Stimulated activated naive CD8-positive, alpha-beta T cell treated with anti-CD3 and anti-CD28 coated beads, Interleukin-15, Interleukin-2, amounts not matched to agents 100 U/mL and 50 U/mL, for 24 hours (primary cell): Measurements from ENCODE around the gene FARP1.
A peak's percentile ranks its signal among the peaks of the same experiment; 100 is the strongest.

ENCODE experiments used
- ATAC-seq: fragments of 150-1000 bp; cut with Tn5 transposase; one replicate; pipeline ENCODE4 v1.10.0; 2021
- DNase-seq: peaks from one replicate; pipeline ENCODE4 v3.0.0; 2021

The FARP1 gene

DNA sequence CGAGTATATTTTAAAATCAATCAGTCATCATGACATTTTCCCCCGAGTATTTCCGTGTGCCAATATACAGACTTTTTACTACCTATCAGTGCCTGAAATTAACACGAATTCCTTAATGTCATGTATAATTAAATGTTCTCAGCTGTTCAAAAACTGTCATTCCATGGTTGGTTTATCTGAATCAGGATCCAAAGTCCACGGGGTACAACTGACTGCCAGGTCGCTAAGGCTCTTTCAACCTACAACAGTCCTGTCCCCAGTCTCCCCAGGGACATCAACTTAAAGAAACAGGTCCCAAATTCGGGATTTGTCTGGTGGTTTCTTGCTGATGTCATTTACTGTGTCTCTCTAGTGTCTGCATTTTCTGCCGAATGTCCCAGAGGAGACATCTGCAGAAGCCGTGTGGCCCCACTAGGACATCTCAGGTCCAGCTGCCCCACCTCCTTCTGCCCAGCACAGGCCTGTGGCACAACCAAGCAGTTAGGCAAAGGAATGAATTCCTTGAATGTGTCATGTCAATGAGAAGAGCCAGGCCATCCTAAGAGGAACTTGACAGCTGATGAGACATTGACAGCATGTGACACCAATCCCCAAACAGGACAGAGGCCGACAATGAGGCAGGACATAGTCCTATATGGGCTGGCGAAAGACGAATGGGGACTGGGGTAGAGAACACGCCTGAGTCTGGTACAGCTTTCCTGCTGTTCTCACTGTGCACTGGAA is 324.5 kb downstream of the FARP1 start:
- ATAC-seq (no peak), DNase-seq (no peak)

DNA sequence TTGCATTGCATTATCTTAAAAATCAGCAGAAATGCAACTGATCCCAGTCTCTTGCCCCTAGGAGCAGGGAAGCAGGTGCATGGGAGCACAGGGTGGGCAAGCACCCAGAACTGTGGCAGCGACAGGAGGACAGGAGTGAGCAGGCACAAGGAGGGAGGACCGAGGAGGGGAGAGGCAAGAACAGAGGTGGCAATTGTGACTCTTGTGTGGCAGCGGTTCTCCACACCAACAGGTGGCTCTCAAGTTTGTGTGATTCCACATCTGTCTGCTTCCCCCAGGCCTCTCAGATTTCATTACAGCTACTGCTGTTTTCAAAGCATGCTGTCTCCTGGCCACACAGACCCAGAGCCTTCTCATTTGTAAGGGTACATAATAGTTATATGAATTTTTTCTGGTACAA is 325.5 kb downstream of the FARP1 start:
- DNase-seq (no peak), ATAC-seq (no peak)

DNA sequence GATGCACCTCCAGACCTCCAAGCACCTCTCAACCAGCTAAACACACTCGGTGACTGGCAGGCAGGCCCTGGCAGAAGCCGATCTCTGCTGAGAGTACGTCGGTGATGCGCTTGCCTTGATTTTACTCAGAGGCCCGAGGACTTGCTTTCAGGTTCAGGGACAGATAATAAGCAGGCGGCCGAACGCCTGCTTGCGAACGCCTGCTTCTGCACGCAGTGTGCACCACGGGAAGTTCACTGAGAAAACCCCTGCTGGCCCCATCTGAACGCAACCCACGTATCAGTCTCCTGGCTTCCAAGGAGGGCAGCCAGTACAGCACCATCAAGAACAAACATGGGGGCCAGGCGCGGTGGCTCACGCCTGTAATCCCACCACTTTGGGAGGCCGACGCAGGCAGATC is 326.0 kb downstream of the FARP1 start:
- ATAC-seq (no peak), DNase-seq (no peak)

DNA sequence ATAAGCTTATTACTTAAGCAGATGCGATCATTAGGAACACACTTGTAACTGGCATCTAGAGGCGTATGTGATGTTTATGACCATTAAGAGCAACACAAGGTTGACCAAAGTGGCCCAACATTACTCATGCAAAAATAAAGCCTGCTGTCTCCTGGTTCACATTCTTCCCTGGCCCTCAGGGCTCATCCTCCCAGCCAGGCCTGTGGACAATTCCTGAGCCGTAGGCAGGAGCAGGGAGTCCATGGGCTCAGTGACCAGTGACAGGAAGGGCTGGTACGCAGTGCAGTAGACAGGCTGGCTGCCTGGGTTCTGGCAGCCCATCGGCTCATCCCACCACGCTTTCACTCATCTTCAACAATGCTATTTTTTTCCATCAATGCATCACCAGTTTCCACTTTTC is 328.0 kb downstream of the FARP1 start:
- DNase-seq = no peak
- ATAC-seq = no peak

DNA sequence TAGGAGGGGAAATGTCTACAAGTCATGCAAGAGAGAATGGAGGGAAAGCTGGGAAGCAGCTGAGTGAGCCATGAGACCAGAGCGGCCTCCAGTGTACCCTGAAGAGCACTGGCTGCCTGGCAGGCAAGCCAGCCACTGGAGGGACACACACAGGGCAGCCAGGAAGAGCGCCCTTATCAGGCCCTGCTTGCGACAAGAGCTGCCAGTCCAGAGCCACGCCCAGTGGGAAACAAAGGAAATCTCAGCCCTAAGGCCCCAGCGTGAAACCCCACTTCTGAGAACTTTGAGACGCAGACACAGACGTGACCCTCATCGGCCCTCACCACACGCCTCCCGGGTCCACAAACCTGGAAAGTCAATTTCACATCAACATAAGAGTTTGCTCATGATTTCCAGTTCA is 329.0 kb downstream of the FARP1 start:
- no peak for ATAC-seq
- DNase-seq = no peak

DNA sequence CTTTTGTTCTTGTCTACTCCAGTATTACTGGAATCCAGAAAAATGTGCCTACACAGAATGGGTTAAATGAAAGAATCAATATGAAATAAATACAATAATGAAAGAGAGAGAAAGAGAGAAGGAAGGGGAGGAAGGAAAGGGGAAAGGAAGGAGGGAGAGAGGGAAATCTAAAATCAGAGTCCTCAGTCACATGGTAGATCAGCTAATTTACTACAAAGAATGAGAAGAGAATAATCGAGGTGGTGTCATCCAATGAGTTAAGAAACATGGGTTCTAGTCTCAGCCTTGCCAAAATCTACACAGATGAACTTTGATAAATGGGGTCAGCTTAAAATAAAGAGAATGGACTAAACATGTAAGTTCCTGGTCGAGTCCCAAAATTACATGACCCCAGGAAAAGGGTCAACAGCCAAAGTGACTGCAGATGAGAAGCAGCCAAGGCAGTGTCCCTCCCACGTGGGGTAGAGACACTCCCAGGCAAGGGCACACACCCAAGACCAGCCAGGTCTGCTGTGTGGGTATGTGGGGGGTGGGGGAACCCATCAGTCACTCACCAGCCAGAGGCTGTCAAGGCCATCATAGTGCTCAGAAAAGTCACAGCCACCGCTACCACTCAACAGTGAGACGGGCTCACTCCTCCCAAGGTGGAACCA is 330.4 kb downstream of the FARP1 start:
- no peak for ATAC-seq
- DNase-seq = no peak

DNA sequence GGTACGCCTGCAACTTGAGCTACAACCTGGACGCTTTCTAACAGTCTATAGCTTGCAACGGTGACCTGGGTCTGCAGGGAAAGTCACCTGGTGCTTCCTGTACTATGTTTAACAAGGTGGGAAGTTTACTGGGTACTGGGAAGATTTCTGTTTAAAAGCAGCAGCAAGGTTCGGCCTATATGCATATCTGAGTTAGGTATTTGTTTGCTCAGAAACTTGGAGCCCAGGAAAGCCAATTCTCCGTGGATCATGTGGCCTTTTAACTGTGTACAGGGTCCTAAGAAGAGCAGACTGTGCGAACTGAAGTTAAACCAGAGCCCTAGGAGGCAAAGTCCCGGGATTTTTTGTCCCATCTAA is 330.9 kb downstream of the FARP1 start:
- ATAC-seq (no peak), DNase-seq (no peak)

DNA sequence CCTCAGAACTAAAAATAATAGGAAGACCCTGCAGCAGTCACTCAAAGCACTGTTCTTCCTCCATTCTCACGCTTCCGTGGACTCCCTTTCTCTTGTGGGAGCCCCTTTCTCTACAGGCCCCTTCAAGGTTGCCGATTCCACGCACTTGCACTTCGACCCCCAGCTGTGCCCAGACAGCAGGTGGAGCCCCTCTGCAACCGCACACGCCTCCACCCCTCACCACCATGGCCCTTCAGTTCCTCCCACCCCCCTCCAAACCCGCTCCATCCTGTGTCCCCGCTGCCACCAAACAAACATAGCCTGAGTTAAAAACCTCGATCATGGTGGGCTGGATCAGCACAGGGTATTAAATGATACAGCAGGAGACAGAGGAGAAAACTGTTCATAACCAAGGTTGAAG is 331.4 kb downstream of the FARP1 start:
- ATAC-seq (no peak), DNase-seq (no peak)

DNA sequence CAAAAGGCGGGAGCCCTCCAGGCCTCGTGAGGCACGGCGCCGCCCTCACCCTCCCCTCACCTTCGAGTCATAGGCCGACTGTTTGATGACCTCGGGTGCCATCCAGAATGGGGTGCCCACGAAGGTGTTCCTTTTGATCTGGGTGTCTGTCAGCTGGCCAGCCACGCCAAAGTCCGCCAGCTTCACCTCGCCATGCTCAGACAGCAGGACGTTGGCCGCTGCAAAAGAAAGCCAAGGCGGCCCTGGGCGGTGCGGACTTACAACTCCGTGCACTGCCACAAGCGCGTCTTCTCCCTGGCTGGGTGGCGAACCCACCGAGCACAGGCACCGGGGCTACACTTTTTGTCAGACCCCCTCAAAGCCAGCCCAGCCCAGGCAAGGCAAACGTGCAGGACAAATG is 331.9 kb downstream of the FARP1 start:
- no peak for ATAC-seq
- no peak for DNase-seq

DNA sequence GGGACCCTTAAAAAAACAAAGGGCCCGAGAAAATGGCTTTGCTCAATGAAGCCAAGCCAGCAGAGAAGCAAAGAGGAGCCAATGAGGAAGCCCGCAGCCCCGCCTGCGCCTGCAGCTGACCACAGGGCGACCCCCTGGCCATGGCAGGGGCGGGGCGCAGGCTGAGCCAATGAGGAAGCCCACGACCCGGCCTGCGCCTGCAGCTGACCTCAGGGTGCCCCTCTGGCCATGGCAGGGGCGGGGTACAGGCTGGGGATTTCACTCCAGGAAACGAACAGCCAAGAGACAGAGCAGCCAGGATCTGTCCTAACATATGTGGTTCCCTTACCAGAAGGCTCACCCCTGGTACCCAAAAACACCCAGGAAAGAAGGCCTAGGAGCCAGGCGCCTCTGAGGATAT is 332.6 kb downstream of the FARP1 start:
- ATAC-seq (no peak), DNase-seq (no peak)

DNA sequence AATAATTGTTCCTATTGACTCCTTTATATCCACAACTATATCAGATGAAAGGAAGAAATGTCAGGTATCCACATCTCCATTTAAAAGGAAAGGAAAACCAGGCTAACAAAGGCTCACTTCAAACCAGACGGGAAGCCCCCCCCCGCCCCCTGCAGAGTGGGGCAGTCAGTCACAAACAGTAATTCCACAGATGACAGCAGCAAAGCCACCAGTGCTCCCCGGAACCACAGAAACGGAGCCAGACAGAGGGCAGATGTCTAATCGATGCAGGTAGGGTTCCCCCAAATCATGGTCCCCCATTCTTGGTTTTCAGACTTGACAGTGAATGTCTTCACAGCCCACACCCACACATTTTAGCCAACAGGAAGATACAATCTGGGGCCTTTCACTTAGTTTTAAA is 333.2 kb downstream of the FARP1 start:
- ATAC-seq = peak; percentile 38
- peak; percentile 66 for DNase-seq

DNA sequence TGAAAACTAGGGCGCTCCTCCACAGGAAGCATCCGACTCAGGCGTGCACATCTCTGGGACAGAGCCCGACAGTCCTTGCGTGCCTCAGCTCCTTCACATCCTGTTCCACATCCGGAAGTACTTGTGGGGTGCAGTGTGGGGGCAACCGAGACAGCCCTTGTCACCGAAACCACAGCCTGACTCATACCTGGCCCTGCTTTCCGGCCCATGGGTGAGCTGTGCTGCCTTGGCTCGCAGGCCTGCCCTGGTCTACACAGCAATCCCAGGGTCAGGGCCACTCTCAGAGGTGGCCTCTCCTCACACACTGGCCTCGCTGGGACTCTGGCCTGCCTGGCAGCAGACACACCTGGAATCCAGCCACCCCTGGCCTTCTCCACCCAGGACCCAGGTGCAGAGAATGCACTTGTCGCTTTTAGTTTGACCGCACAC is 333.7 kb downstream of the FARP1 start:
- DNase-seq (peak; percentile 87), ATAC-seq (peak; percentile 89)

DNA sequence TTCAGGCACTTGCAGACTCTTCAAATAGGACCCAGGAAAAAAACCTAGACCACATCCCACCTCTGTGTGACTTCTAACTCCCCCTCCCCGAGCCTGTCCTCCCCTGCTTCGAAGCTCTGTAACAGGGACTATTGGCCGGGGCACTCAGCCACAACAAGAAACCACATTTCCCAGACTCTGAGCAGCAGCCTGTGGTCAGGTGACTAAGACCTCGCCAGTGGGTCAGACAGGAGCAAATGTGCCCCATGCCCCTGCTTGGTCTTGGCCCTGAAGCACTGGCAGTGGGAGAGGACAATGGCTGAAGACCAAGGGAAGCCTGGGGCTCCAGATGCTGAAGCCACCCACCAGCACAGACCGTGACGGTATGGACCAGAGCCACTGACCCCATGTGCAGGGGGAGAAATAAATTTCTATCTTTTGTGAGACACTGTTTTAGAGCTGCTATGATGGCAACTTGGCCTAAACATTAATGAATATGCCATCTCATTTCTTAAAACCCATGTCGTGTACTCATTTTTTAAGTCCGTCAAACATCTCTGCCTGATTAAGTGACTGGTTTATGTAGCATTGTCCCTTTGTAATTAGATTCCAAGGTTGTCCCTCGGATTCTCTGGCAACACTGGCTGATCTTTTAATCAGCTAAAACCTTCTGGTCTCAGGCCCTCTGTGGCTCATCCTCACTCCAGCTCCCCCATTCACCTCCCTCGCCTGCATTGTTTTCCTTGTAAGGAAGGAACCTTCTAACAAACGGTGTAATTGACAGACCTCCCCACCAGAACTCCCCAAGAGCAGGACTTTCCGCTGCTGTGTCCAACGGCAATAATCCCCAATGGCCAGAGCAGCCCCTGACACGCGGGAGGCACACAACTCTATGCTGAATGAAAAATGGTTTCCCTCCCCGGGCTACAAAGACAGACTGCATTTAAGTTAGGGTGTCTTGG is 335.6 kb downstream of the FARP1 start:
- peak; percentile 8 for ATAC-seq
- peak; percentile 55 for DNase-seq

DNA sequence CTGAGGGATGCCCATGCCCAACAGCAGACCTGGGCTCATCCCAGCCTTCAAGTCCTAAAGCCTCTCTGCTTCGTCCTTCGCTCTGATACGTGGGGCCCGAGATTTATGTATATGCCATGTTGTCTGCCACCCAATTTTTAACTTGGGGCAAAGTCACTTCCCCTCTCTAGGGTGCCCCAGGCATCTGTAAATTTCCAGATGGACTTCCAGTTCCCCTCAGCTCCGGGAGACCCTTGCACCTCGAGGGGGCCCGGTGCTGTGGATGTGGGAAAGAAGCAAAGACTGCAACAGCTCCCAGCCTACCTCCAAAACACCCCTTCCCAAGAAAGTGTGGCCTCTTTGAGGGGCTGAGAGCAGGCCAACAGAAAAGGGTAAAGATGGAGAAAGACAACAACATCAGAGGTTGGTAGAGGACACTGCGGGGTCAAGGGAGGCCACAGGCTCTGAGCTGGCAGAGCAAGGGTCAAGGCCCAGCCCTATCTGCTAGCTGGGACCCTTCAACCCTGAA is 336.7 kb downstream of the FARP1 start:
- ATAC-seq (no peak), DNase-seq (no peak)

DNA sequence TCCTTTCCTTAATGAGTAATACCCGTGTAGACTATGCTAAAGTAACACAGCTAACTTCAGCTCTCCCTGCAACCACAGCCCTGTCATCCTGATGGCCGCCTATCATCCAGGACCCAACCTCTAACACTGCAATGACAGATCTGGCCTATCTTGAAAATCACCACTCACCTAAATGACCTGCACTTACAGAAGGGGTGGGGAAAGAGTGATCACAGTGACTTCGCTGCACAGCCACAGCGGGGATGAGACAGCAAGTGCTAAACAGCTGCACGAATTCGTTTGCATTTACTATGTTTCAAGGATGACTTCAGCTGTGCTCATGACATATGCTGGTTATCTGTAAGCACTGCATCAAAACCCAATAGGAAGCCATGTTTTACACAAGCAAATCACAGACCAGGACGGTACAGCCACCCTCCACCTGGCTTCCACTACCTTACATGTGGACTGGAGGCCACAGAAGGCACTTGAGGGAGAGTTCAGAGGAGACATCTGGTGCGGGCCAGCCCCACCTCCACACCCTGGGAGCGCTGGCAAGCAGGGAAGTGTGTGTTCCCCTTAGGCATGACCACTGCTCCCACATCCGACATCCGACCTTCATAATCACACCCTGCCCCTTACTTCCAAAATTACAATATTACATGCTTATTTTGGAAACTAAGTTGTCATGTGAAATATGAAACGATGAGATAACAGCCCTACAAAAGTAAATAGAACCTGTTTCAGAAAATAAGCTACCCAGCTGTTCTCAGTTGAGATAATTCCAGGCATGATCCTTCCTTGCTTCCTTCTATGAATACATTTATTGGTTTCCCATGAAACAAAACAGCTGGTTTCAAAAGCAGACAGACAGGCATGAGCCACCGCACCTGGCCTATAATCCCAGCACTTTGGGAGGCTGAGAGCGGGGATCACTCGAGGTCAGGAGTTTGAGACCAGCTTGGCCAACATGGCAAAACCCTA is 338.3 kb downstream of the FARP1 start:
- ATAC-seq (peak; percentile 68), DNase-seq (peak; percentile 46)

DNA sequence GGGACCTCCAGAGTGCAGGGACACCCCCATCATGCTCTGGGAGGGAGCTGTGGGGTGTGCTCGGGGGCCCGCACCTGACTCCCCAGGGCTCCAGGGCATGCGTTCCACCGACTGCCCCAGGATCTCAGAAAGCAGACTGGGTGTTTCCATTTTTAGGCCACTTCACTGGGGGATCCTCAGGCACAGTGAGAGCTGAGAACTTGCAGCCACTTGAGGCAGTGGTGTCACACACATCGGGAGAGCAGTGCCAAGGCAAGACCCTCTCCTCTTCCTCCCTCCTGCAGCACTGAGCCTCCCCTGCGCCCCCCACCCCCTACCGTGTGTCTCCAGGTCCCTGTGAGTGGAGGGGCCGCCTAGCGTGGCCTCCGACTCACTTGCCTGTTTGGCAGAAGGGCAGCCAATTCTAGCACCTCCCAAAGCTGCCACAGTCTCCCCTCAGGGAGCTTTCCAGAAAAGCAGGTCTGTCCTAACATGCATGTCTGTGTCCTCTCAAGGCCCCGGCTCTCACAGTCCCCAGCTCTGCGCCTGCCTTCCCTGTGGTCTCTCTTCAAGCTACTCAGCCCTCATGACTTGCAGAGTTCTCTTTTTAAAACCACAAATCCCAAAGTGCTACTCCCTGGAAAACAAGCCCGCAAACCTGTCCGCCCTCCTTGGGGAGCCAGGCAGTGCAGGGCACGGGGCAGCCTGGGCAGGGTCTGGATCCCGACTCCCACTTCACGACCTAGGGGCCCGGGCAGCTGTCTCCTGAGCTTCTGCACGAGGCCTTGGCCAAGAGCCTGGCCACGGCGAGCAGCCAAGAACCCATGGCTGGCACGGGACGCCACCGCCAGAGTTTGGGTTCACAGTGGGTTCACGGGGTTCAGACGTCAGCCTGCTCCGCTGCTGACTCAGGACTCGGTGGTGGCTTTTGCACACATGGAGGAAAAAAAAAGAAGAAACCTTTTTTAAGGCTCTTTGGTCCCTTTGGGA is 339.9 kb downstream of the FARP1 start:
- DNase-seq = peak; percentile 39

DNA sequence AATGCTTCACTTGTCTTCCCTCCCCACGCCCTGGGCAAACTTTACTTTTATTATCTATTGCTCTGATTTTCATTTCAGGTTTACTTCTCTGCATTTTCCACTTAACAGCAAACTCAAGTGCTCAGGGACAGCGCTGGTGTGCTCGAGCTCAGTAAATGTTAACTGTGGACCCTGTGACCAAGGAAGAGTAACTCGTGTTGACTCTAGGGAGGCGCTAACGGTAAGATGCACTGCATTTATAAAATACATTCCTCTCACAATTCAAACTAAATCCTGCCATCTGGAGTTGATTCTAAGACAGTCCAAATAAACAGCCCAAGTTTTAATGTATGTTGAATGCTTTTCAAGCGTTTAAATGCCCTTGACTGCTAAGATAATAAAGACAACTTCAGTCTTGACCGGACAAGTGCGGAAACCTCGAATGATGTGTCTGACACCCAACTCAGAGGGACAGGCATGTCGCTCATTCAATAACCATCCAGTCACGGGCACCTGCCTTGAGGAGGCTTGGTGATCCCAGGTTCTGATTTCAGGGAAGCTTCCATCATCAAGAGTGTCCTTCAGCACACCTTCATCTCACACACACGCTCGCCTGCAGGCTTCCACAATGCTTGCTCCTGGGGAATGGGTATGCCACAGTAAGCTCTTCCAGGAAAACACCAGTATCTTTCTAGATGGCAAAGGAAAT is 340.9 kb downstream of the FARP1 start:
- DNase-seq (no peak), ATAC-seq (no peak)

More for the DNA sequence above, 339.9 kb downstream of the FARP1 start:
- no peak for ATAC-seq

DNA sequence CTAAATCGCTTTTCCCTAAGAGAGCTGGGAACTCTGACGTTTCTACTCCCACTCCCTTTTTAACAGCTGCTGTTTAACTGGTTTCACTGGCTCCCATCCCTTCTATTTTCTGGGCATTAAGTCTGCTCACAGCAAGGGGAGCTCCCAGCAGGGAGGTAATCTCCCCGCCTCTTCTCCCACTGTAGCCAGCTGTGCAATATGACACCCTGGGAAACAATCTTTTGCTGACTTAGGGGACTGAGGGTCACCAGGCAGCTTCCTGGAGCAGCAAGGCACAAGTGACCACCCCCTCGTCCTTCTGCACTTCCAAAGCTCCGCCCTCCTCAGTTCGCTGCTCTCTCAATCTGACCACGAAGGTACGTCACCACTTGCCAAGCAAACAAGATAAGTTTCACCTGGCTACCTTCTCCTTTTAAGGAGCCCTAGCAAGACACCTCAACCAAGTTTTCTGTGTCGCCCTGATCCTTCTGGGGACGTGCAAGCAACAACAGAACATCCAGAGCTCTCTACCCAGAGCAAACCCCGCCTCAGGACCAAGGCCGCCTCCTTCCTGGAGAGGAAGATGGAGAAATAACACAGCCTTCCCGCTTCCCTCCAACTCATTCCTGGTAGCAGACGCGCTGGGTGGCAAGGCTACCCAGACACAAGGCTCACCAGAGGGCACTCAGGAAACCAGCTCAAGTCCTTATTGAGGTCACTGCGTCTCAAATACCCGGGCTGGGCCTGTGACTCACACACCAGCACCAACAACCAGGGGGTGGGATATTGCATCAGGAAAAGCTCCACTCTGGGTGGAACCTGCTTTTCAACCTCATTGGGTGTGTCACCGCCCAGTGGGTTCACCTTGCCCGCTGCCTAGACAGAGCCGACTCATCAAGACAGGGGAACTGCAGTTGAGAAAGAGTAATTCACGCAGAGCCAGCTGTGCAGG is 341.7 kb downstream of the FARP1 start:
- peak; percentile 67 for DNase-seq
- peak; percentile 78 for ATAC-seq

DNA sequence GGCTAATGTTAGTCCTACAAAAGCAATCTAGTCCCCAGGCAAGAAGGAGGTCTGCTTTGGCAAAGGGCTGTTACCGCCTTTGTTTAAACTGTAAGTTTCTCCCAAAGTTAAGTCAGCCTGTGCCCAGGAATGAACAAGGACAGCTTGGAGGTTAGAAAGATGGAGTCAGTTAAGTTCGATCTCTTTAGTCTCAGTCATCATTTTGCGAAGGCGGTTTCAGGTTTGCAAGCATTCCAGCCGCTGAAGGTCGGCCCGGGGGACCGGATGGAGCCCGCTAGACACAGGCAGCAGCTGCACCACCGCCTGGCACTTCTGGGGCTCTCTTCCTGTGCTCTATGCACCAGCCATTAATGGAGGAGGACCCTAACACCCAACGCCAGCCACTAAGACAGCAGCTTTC is 342.7 kb downstream of the FARP1 start:
- DNase-seq = no peak
- no peak for ATAC-seq
